Hepatocyte (in vitro differentiated cells): Measurements from ENCODE around the gene RIPK4.

ENCODE experiments used
- EZH2 ChIP-seq: fragments of 200-600 bp; sonication (generic); IDR thresholded peaks from 2 replicates; pipeline ENCODE4 v1.6.1; 2016; ENCODE audit warnings: antibody characterized with exemption, mild to moderate bottlenecking, borderline replicate concordance
- EZH2phosphoT487 ChIP-seq: fragments of 200-600 bp; sonication (generic); IDR thresholded peaks from one replicate; pipeline ENCODE4 v1.6.1; 2018; ENCODE audit warnings: antibody characterized with exemption, mild to moderate bottlenecking, low read depth, moderate library complexity; ENCODE audit not compliant: unreplicated experiment, severe bottlenecking
- TF ChIP-seq, protein P1 (sequence below): fragments of 200-600 bp; sonication (generic); IDR thresholded peaks from 2 replicates; pipeline ENCODE4 v1.5.1; 2016; ENCODE audit warnings: antibody characterized with exemption, mild to moderate bottlenecking; ENCODE audit not compliant: poor library complexity

DNA sequence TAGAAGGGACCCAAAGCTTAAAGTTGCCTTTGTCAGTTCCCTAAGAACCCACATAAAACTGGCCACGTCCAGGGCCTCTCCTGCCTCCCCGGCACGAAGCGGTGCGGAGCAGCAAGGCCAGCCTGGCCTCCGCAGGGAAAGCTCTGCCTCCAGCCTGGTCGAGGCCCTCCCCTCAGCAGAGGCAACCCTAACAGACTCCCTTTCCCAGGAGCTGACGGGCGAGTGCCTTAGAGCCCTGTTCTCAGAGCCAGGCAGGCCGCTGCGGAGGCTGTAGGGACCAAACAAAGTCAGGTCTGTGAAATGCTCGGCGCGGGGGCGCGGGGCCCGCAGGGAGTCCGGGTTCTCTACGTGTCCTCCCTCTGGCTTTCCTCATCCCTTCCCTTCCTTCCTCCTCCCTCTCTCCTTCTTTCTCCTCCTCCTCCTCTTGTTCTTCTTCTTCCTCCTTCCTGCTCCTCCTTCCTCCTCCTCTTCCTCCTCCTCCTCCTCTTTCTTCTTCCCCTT is 40.7 kb downstream of the RIPK4 start:
- TF ChIP-seq EZH2: no peak
- TF ChIP-seq, protein P1, sequence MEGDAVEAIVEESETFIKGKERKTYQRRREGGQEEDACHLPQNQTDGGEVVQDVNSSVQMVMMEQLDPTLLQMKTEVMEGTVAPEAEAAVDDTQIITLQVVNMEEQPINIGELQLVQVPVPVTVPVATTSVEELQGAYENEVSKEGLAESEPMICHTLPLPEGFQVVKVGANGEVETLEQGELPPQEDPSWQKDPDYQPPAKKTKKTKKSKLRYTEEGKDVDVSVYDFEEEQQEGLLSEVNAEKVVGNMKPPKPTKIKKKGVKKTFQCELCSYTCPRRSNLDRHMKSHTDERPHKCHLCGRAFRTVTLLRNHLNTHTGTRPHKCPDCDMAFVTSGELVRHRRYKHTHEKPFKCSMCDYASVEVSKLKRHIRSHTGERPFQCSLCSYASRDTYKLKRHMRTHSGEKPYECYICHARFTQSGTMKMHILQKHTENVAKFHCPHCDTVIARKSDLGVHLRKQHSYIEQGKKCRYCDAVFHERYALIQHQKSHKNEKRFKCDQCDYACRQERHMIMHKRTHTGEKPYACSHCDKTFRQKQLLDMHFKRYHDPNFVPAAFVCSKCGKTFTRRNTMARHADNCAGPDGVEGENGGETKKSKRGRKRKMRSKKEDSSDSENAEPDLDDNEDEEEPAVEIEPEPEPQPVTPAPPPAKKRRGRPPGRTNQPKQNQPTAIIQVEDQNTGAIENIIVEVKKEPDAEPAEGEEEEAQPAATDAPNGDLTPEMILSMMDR: no peak
- no peak for TF ChIP-seq EZH2phosphoT487
